Endothelial cell of umbilical vein (primary cell): ENCODE data around the gene CASP2. TPM values are rescaled to one million over a fixed set of nuclear protein-coding genes. Genes with fewer than 3 reads are reported as not detected.

ENCODE experiments used
- BruUV-seq: library from RNA; stranded (reverse); fragments of 400-500 nt; replicated peaks from 2 replicates; lab custom pipeline; 2021; lab: Mats Ljungman, UMichigan
- CTCF ChIA-PET: fragments of 300-600, 350-600 bp; sonication (Branson Sonifier 250); formaldehyde crosslinking; loops from one replicate; lab custom pipeline; 2021; ENCODE audit warnings: antibody characterized with exemption, inconsistent platforms; lab: Charles Lee
- POLR2A ChIA-PET: fragments of 300-600, 350-600 bp; sonication (Branson Sonifier 250); formaldehyde crosslinking; loops from one replicate; lab custom pipeline; 2021; ENCODE audit warnings: antibody characterized with exemption, inconsistent platforms; lab: Charles Lee
- DNase-seq: peaks from one replicate; pipeline ENCODE4 v3.0.0-alpha.2; 2011; ENCODE audit warnings: low read depth, low spot score
- FAIRE-seq: peaks from 2 replicates; lab custom pipeline; 2011; peaks lifted over from hg19 to GRCh38; lab: Jason Lieb, UNC
- H2AFZ ChIP-seq: 2 replicates; pipeline ENCODE4 v1.6.0; 2012; ENCODE audit warnings: low read depth, low read length, control low read depth, inconsistent platforms
- H3K27ac ChIP-seq: 2 replicates; pipeline ENCODE4 v1.5.1; 2011; ENCODE audit warnings: low read depth, mild to moderate bottlenecking, control low read depth, low read length, moderate library complexity; ENCODE audit not compliant: insufficient read depth
- H3K27me3 ChIP-seq, 2 experiments: 2 replicates each; pipeline versions ENCODE4 v1.6.0 to v1.6.1; 2011; ENCODE audit warnings: low read length in 2 of 2, mixed read lengths in 1 of 2; ENCODE audit not compliant: control insufficient read depth in 2 of 2, insufficient read depth in 2 of 2
- H3K36me3 ChIP-seq, 2 experiments: 2 replicates in 1 of 2; 3 replicates in 1 of 2; pipeline ENCODE4 v1.5.1; 2011; ENCODE audit warnings: low read length in 2 of 2, mild to moderate bottlenecking in 1 of 2, moderate library complexity in 1 of 2; ENCODE audit not compliant: control insufficient read depth in 2 of 2, insufficient read depth in 2 of 2; ENCODE audit errors: extremely low read depth in 1 of 2
- H3K4me1 ChIP-seq: 3 replicates; pipeline ENCODE4 v1.5.1; 2011; ENCODE audit warnings: mild to moderate bottlenecking, low read length; ENCODE audit not compliant: control insufficient read depth, insufficient read depth; ENCODE audit errors: extremely low read depth
- H3K4me2 ChIP-seq: 2 replicates; pipeline ENCODE4 v1.6.1; 2011; ENCODE audit warnings: low read length, control low read depth, mixed read lengths; ENCODE audit not compliant: insufficient read depth
- H3K4me3 ChIP-seq, 3 experiments: fragments of 200-600 bp in 1 of 3; sonication (generic), shearing (Covaris generic) in 1 of 3; replicated peaks in 1 of 3; 2 replicates each; pipeline ENCODE4 v1.5.1; 2011 to 2016; ENCODE audit warnings: control low read depth in 3 of 3, low read length in 3 of 3, mild to moderate bottlenecking in 2 of 3, inconsistent platforms in 1 of 3, low read depth in 1 of 3, moderate library complexity in 1 of 3; ENCODE audit not compliant: insufficient read depth in 1 of 3
- H3K79me2 ChIP-seq: 2 replicates; pipeline ENCODE4 v1.6.0; 2012; ENCODE audit warnings: low read length, inconsistent platforms; ENCODE audit not compliant: control insufficient read depth, insufficient read depth
- H3K9ac ChIP-seq: replicated peaks from 2 replicates; pipeline ENCODE3; 2011; ENCODE audit warnings: low read length, control low read depth; ENCODE audit not compliant: insufficient read depth; ENCODE audit errors: extremely low read depth
- H3K9me1 ChIP-seq: replicated peaks from 3 replicates; pipeline ENCODE4 v1.6.0; 2011; ENCODE audit warnings: mild to moderate bottlenecking, low read length; ENCODE audit not compliant: control insufficient read depth, insufficient read depth; ENCODE audit errors: extremely low read depth
- H3K9me3 ChIP-seq: replicated peaks from 2 replicates; pipeline ENCODE4 v1.5.1; 2012; ENCODE audit warnings: low read length, inconsistent platforms; ENCODE audit not compliant: control insufficient read depth, insufficient read depth
- H4K20me1 ChIP-seq: replicated peaks from 2 replicates; pipeline ENCODE3; 2011; ENCODE audit warnings: mild to moderate bottlenecking, low read length; ENCODE audit not compliant: control insufficient read depth, insufficient read depth; ENCODE audit errors: extremely low read depth
- CTCF ChIP-seq, 2 donors: IDR thresholded peaks; 1 replicate in 1 of 2; 2 replicates in 1 of 2; pipeline ENCODE4 v1.5.1; 2011; ENCODE audit warnings: low read length in 2 of 2, mild to moderate bottlenecking in 2 of 2, moderate library complexity in 2 of 2, control low read depth in 1 of 2, inconsistent platforms in 1 of 2, low read depth in 1 of 2; ENCODE audit not compliant: insufficient read depth in 1 of 2; ENCODE audit errors: extremely low read depth in 1 of 2
- EZH2 ChIP-seq: IDR thresholded peaks from 2 replicates; pipeline ENCODE4 v1.6.1; 2012; ENCODE audit warnings: borderline replicate concordance, low read depth, mild to moderate bottlenecking, moderate library complexity, low read length, inconsistent platforms; ENCODE audit not compliant: severe bottlenecking
- FOS ChIP-seq: IDR thresholded peaks from 2 replicates; pipeline ENCODE4 v1.6.1; 2011; ENCODE audit warnings: mild to moderate bottlenecking, low read length, moderate library complexity, borderline replicate concordance; ENCODE audit not compliant: insufficient read depth
- GATA2 ChIP-seq: IDR thresholded peaks from 2 replicates; pipeline ENCODE4 v1.7.0; 2011; ENCODE audit warnings: low read depth, mild to moderate bottlenecking, moderate library complexity, mixed read lengths, low read length; ENCODE audit not compliant: insufficient read length, insufficient read depth
- JUN ChIP-seq: IDR thresholded peaks from 2 replicates; pipeline ENCODE4 v1.6.1; 2011; ENCODE audit warnings: borderline replicate concordance, low read depth; ENCODE audit not compliant: insufficient read length, insufficient read depth
- MAX ChIP-seq: IDR thresholded peaks from 2 replicates; pipeline ENCODE4 v1.6.1; 2011; ENCODE audit not compliant: insufficient read depth, insufficient read length
- MYC ChIP-seq: IDR thresholded peaks from one replicate; pipeline ENCODE4 v1.6.1; 2011; ENCODE audit warnings: mild to moderate bottlenecking, low read depth, low read length
- POLR2A ChIP-seq: IDR thresholded peaks from 2 replicates; pipeline ENCODE4 v1.6.1; 2012; ENCODE audit warnings: low read depth, mild to moderate bottlenecking, control low read depth, low read length
- POLR2AphosphoS5 ChIP-seq: IDR thresholded peaks from 2 replicates; pipeline ENCODE4 v1.6.1; 2012; ENCODE audit warnings: low read depth, mild to moderate bottlenecking, control low read depth, low read length, moderate library complexity; ENCODE audit not compliant: insufficient read depth
- dilution Hi-C: fragments of 300-500 bp; cut with MboI; formaldehyde crosslinking; loops from one replicate; pipeline ENCODE4 v1.15.0; 2019; ENCODE audit warnings: low sequenced_read_pairs; ENCODE audit not compliant: extremely low pct_ligation_motif_present
- intact Hi-C: fragments of 100-400 bp; cut with micrococcal nuclease; formaldehyde crosslinking; loops from one replicate; pipeline ENCODE4 v1.10.0; 2022
- polyA plus RNA-seq, 4 experiments: library from polyadenylated mRNA; depleted of rRNA in 3 of 4; stranded (reverse) in 3 of 4; unstranded in 1 of 4; fragments of >200 nt; gene quantifications; 2 replicates each; pipeline versions ENCODE4 v1.2.1 to v1.2.3, GENCODE V29; 2011 to 2012; ENCODE audit warnings: missing spikeins in 1 of 4
- total RNA-seq: library from RNA; stranded (reverse); gene quantifications from 2 replicates; pipeline ENCODE4 v1.2.3, GENCODE V29; 2021

The CASP2 gene
- total and polyA plus RNA-seq, 2 donors (not counting 3 experiments of a cell fraction or from before 2014, with no cell fraction given), result 36.3 to 57.9 TPM

- TF ChIP-seq POLR2A (no peak), MYC (no peak), POLR2AphosphoS5 (no peak), MAX (no peak), JUN (no peak), GATA2 (no peak), FOS (no peak), EZH2 (no peak), CTCF (IDR thresholded peaks at IDR 0.05; ENCODE audit: extremely low read depth in 1 of 2, insufficient read depth in 1 of 2, low read depth in 1 of 2, low read length in 2 of 2) (no peak)
- no TSS peak for BruUV-seq
- no peaks in the 10 kb centered on the region for H3K4me1 ChIP-seq
- H3K9me1 ChIP-seq, result no peaks in the 10 kb centered on the region
- H4K20me1 ChIP-seq, result no peaks in the 10 kb centered on the region
- FAIRE-seq, result no peak
- POLR2A ChIA-PET, result no interaction called here
- no peak overlapping the region for H3K4me3 ChIP-seq
- dilution Hi-C loops (no loop called here), intact Hi-C loops (no loop called here)
- no peak overlapping the region for H2AFZ ChIP-seq
- no peak overlapping the region for H3K9ac ChIP-seq
- DNase-seq, result no peak
- CTCF ChIA-PET, result interaction anchor here (2.1 kb wide), 1 partner anchor 22 kb away, joined by 4 read pairs; no protein-coding TSS in a partner anchor
- no peak overlapping the region for H3K4me2 ChIP-seq
- H3K27me3 ChIP-seq, result no peaks in the 10 kb centered on the region
- H3K9me3 ChIP-seq, result no peaks in the 10 kb centered on the region
- no peak overlapping the region for H3K27ac ChIP-seq
- H3K79me2 ChIP-seq, result no peaks in the 10 kb centered on the region
- no peaks in the 10 kb centered on the region for H3K36me3 ChIP-seq
Measured at GRCh38 chr7:143321242-143321641, 33.1 kb downstream of the CASP2 start.
